Measurements from ENCODE around the gene ZBTB20.

- no peak for TF ChIP-seq CTCF (IDR thresholded peaks at IDR 0.05; ENCODE audit: low read depth, low read length, poor library complexity, severe bottlenecking)
- no peak for TF ChIP-seq EZH2phosphoT487 (IDR thresholded peaks at IDR 0.05; ENCODE audit: borderline replicate concordance, low read length)
These were observed 700.5 kb downstream of the ZBTB20 start for GRCh38 chr3:114446600-114446999.
